ENCODE measurements around the gene SPDYE4. TPM values are rescaled to one million over a fixed set of nuclear protein-coding genes. Genes with fewer than 3 reads are reported as not detected.

SPDYE4 gene
- total and polyA plus RNA-seq, 2 experiments from 2014 or later: not detected

DNA sequence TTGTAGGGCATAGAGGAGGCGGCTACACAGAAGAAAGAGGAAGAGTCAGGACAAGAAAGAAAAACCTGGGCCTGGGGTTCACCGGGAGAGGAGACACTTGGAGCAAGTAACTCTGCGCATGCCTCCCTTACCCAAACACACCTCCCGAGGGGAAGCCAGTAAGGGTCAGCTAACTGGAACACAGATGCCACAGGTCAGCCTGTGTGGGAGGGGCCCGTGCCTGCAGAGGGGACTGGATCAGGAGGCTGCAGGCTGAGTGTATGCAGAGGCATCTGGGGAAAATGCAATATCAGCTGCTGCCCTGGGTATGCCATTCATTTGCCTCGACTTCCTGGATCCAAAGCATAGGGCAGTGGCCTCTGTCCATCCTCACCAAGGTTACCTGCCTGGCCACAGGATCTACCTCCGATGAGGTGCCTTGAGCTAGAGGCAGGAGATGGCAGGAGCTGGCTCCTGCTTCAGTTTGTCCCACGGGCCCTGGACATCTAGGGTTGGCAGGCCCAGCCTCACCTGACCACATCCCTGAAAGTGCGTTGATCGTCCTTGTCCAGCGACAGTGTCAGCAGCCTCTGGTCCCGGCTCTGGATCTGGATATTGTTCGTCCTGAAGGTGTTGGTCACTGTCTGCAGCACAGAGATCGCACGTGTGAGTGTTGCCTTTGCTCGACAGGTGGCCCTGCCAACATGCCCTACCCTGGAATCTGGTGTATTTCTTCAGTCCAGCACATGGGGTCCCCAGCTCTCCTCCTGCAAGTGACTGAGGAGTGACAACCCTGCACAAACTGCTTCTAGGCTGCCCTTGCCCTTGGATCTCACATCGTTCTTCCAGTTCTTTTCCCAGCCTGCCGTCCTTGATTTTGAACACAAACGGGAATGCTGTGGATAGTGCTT lies 45.4 kb upstream of the SPDYE4 start:
- Histone ChIP-seq H3K36me3 (ENCODE audit: low read depth) (no peaks in the 10 kb centered on the region), H3K4me1 (ENCODE audit: insufficient read depth) (no peaks in the 10 kb centered on the region), H3K27ac (no peak overlapping the region), H3K9me2 (ENCODE audit: insufficient read depth) (no peaks in the 10 kb centered on the region), H3K79me2 (ENCODE audit: insufficient read depth) (no peaks in the 10 kb centered on the region), H3F3A (ENCODE audit: insufficient read depth) (no peaks in the 10 kb centered on the region), H4K20me1 (ENCODE audit: insufficient read depth) (no peaks in the 10 kb centered on the region), H3K9ac (no peak overlapping the region), H2AFZ (no peak overlapping the region), H3K4me2 (ENCODE audit: unreplicated experiment) (no peak overlapping the region), H3K4me3 (no peak overlapping the region), H3K9me3 (ENCODE audit: low read depth) (no peaks in the 10 kb centered on the region), H3K27me3 (replicated peaks; ENCODE audit: insufficient read depth) (no peaks in the 10 kb centered on the region)
- no peak for TF ChIP-seq EZH2phosphoT487 (IDR thresholded peaks at IDR 0.05; ENCODE audit: insufficient read depth, low read depth)
- no peak for TF ChIP-seq EZH2 (IDR thresholded peaks at IDR 0.05; ENCODE audit: insufficient read depth, poor library complexity, severe bottlenecking)
- 59 to 62% methylated on average over 17 to 19 of the region's 19 CpGs for WGBS, 2 experiments (ENCODE audit: low coverage in 1 of 2, low lambda C conversion rate in 2 of 2, missing lambda C conversion rate in 2 of 2)
- DNase-seq: no peak
- in situ Hi-C loops (cut with MboI): no loop called here

- in situ Hi-C loops (cut with MboI): no loop called here
- no peak overlapping the region for H2AFZ ChIP-seq
Measured at GRCh38 chr17:8801135-8801840, 42.9 kb upstream of the SPDYE4 start.

GRCh38 chr17:8800656-8801055 lies 42.3 kb upstream of the SPDYE4 start:
- Histone ChIP-seq H4K20me1 (ENCODE audit: insufficient read depth) (no peaks in the 10 kb centered on the region), H3K79me2 (ENCODE audit: insufficient read depth) (no peaks in the 10 kb centered on the region), H2AFZ (no peak overlapping the region), H3K4me3 (no peak overlapping the region), H3K4me2 (ENCODE audit: unreplicated experiment) (no peak overlapping the region), H3F3A (ENCODE audit: insufficient read depth) (no peaks in the 10 kb centered on the region), H3K9me2 (ENCODE audit: insufficient read depth) (no peaks in the 10 kb centered on the region), H3K27ac (no peak overlapping the region), H3K27me3 (replicated peaks; ENCODE audit: insufficient read depth) (peaks cover 11% of the 10 kb centered on the region; the same call in 1 of the 2 replicates), H3K36me3 (ENCODE audit: low read depth) (no peaks in the 10 kb centered on the region), H3K9ac (no peak overlapping the region), H3K9me3 (ENCODE audit: low read depth) (no peaks in the 10 kb centered on the region), H3K4me1 (ENCODE audit: insufficient read depth) (no peaks in the 10 kb centered on the region)
- in situ Hi-C loops (cut with MboI): no loop called here
- 23 to 30% methylated on average over 2 of the region's 2 CpGs for WGBS, 2 experiments (ENCODE audit: low coverage in 1 of 2, low lambda C conversion rate in 2 of 2, missing lambda C conversion rate in 2 of 2)
- DNase-seq: peak; percentile 12
- TF ChIP-seq EZH2phosphoT487 (IDR thresholded peaks at IDR 0.05; ENCODE audit: insufficient read depth, low read depth): no peak
- TF ChIP-seq EZH2 (IDR thresholded peaks at IDR 0.05; ENCODE audit: insufficient read depth, poor library complexity, severe bottlenecking): no peak

More at GRCh38 chr17:8801135-8801840, 42.9 kb upstream of the SPDYE4 start:
- no peaks in the 10 kb centered on the region for H3K9me2 ChIP-seq (ENCODE audit: insufficient read depth)
- H3K9ac ChIP-seq: no peak overlapping the region
- no peak overlapping the region for H3K27ac ChIP-seq
- peaks cover 11% of the 10 kb centered on the region; the same call in 1 of the 2 replicates for H3K27me3 ChIP-seq (replicated peaks; ENCODE audit: insufficient read depth)
- no peaks in the 10 kb centered on the region for H3K79me2 ChIP-seq (ENCODE audit: insufficient read depth)
- H3K36me3 ChIP-seq (ENCODE audit: low read depth): no peaks in the 10 kb centered on the region
- H4K20me1 ChIP-seq (ENCODE audit: insufficient read depth): no peaks in the 10 kb centered on the region
- H3K4me1 ChIP-seq (ENCODE audit: insufficient read depth): no peaks in the 10 kb centered on the region
- TF ChIP-seq EZH2 (IDR thresholded peaks at IDR 0.05; ENCODE audit: insufficient read depth, poor library complexity, severe bottlenecking) (no peak), EZH2phosphoT487 (IDR thresholded peaks at IDR 0.05; ENCODE audit: insufficient read depth, low read depth) (no peak)
- 64 to 67% methylated on average over 6 of the region's 6 CpGs for WGBS, 2 experiments (ENCODE audit: low coverage in 1 of 2, low lambda C conversion rate in 2 of 2, missing lambda C conversion rate in 2 of 2)
- H3F3A ChIP-seq (ENCODE audit: insufficient read depth): no peaks in the 10 kb centered on the region
- H3K9me3 ChIP-seq (ENCODE audit: low read depth): no peaks in the 10 kb centered on the region
- no peak for DNase-seq
- no peak overlapping the region for H3K4me3 ChIP-seq
- no peak overlapping the region for H3K4me2 ChIP-seq (ENCODE audit: unreplicated experiment)

GRCh38 chr17:8799570-8800212 lies 41.3 kb upstream of the SPDYE4 start:
- Histone ChIP-seq H3K36me3 (ENCODE audit: low read depth) (no peaks in the 10 kb centered on the region), H3K9me2 (ENCODE audit: insufficient read depth) (no peaks in the 10 kb centered on the region), H3K4me3 (no peak overlapping the region), H3K9ac (no peak overlapping the region), H3K9me3 (ENCODE audit: low read depth) (no peaks in the 10 kb centered on the region), H3K4me1 (ENCODE audit: insufficient read depth) (no peaks in the 10 kb centered on the region), H3K27me3 (replicated peaks; ENCODE audit: insufficient read depth) (peaks cover 11% of the 10 kb centered on the region; the same call in 1 of the 2 replicates), H3K27ac (no peak overlapping the region), H3F3A (ENCODE audit: insufficient read depth) (no peaks in the 10 kb centered on the region), H2AFZ (no peak overlapping the region), H4K20me1 (ENCODE audit: insufficient read depth) (no peaks in the 10 kb centered on the region), H3K4me2 (ENCODE audit: unreplicated experiment) (no peak overlapping the region), H3K79me2 (ENCODE audit: insufficient read depth) (no peaks in the 10 kb centered on the region)
- in situ Hi-C loops (cut with MboI): no loop called here
- TF ChIP-seq EZH2 (IDR thresholded peaks at IDR 0.05; ENCODE audit: insufficient read depth, poor library complexity, severe bottlenecking): no peak
- TF ChIP-seq EZH2phosphoT487 (IDR thresholded peaks at IDR 0.05; ENCODE audit: insufficient read depth, low read depth): no peak
- WGBS, 2 experiments (ENCODE audit: low coverage in 1 of 2, low lambda C conversion rate in 2 of 2, missing lambda C conversion rate in 2 of 2): 46 to 51% methylated on average over 12 to 15 of the region's 15 CpGs
- no peak for DNase-seq
